ENCODE data around the gene C4BPA.

DNA sequence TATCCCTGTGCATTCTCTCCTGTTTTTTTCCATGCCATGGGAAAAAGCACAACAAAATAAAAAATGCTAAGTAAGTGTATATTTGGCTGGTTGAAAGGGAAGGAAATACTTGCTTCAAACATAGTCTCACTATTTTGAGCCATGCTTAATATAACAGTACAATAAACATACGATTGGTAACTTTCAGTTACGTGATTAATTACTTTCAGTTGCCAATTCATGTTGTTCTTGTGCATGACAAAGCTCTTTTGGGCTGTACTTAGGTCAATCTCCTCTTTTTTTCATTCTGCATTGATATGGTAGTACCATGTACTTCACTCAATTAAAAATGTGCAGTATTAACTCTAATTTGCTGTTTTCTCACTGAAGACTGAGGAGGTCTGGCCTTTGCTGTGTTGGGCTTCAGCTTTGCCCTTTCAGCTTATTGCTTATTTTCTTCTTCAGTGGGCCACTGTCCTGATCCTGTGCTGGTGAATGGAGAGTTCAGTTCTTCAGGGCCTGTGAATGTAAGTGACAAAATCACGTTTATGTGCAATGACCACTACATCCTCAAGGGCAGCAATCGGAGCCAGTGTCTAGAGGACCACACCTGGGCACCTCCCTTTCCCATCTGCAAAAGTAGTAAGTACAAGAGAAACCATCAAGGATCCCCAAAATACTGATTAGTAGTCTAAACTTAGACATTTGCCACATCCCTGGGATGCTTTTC is 12.7 kb upstream of the C4BPA start:
- TF ChIP-seq, protein P1, sequence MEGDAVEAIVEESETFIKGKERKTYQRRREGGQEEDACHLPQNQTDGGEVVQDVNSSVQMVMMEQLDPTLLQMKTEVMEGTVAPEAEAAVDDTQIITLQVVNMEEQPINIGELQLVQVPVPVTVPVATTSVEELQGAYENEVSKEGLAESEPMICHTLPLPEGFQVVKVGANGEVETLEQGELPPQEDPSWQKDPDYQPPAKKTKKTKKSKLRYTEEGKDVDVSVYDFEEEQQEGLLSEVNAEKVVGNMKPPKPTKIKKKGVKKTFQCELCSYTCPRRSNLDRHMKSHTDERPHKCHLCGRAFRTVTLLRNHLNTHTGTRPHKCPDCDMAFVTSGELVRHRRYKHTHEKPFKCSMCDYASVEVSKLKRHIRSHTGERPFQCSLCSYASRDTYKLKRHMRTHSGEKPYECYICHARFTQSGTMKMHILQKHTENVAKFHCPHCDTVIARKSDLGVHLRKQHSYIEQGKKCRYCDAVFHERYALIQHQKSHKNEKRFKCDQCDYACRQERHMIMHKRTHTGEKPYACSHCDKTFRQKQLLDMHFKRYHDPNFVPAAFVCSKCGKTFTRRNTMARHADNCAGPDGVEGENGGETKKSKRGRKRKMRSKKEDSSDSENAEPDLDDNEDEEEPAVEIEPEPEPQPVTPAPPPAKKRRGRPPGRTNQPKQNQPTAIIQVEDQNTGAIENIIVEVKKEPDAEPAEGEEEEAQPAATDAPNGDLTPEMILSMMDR (IDR thresholded peaks at IDR 0.05 in 8 of 11, conservative IDR thresholded peaks at IDR 0.05 in 3 of 11) = no peak
- TF ChIP-seq POLR2A (IDR thresholded peaks at IDR 0.05) = no peak
